Myocyte (in vitro differentiated cells): ENCODE data around the gene PRELID2. TPM values are rescaled to one million over a fixed set of nuclear protein-coding genes. Genes with fewer than 3 reads are reported as not detected.
"Not testable (repeated sequence)": the region's sequence is repeated elsewhere in the genome, so short reads cannot be mapped to it uniquely, and the experiment has no call there.

ENCODE experiments used
- DNase-seq: peaks from one replicate; pipeline ENCODE4 v3.0.0-alpha.2; 2012; ENCODE audit warnings: low read depth
- total RNA-seq: library from RNA; depleted of rRNA; stranded (reverse); fragments of >200 nt; gene quantifications from 2 replicates; pipeline ENCODE4 v1.2.3, GENCODE V29; 2014

Gene PRELID2
- total RNA-seq, 1 donor from 2014 or later = 1.8 TPM

DNA sequence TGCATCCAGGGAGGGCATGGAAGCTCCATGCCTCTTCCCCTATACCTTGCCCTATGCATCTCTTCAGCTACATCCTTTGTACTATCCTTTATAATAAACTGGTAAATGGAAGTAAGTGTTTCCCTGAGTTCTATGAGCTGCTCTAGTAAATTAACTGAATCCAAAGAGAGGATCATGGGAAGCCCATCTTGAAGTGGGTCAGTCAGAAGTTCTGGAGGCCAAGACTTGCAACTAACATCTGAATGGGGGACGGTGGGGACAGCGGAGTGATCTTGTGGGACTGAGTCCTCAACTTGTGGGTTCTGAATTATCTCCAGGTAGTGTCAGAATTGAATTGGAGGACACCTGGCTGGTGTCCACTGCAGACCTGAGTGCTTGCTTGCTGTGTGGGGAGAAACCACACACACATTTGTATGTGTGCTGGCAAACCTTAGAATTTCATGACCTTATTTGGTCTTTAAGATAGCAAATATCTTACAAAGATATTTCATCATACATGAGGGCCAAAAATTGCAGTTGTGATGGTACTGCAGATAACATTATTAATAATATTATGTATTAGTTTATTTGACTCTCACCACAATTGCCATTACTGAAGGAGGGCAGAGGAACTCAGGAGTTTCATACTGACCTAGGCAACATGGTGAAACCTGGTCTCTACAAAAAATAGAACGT, 5.5 kb upstream of the PRELID2 start:
- DNase-seq = no peak

DNA sequence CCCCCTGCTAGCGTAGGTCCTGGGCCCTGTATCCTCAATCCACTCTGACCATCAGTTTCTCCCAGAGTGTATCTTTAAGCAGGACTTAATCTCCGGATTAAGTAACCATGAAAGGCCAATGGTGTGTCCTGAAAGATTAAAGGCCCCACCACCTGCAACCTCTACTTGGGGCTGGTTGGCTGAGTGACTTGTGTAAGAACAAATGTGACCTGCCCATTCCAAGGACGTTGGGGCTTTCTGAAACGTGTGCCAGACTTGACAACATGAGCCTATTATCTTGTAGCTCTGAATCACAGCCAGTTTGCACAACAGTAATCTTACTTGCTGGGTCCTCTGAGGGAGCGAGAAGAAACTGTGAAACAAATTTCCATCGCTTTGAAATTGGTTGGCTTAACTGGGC, 3.1 kb upstream of the PRELID2 start:
- no peak for DNase-seq

GRCh38 chr5:145836241-145836640, 1.1 kb upstream of the PRELID2 start:
- not testable (repeated sequence) for DNase-seq

DNA sequence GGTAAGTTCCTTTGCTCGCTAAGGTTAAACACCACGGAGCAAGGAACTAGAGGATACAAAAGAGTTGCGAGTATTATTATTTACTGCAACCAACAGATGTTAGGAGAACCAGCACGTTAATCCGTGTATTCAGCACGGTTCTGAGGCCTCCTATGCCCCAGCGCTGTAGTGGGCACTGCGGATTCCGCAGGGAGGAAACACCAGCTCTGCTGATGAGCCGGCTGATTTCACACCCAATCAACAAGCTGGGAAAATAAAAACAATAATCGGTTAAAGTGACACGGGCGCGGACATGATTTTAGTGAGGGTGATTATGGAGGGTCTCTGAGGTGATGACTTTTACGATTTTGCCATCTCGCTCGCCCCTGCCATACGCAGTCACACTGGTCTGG, 702 bp upstream of the PRELID2 start:
- DNase-seq = no peak

GRCh38 chr5:145834554-145834916, 607 bp downstream of the PRELID2 start:
- DNase-seq = no peak

- no peak for DNase-seq
Measured at GRCh38 chr5:145833631-145834200, 1.4 kb downstream of the PRELID2 start.

DNA sequence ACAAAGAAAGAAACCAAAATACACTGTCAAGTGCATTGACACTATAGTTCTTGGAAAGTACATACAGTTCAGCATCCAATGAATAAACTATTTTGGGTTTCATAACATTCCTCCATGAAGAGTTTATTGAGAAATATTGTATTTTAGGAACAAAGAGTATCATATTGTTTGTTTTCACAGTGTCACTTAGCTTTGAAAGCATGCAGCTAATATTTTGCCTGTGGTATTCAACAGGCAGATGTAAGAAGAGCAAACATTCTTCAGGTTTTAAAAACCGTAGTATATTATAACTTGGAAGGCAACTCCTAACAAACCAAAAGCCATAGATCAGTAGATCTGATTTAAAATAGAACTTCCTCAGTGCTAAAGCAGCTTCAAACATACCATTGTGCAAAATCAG, 4.5 kb downstream of the PRELID2 start:
- DNase-seq = no peak

DNA sequence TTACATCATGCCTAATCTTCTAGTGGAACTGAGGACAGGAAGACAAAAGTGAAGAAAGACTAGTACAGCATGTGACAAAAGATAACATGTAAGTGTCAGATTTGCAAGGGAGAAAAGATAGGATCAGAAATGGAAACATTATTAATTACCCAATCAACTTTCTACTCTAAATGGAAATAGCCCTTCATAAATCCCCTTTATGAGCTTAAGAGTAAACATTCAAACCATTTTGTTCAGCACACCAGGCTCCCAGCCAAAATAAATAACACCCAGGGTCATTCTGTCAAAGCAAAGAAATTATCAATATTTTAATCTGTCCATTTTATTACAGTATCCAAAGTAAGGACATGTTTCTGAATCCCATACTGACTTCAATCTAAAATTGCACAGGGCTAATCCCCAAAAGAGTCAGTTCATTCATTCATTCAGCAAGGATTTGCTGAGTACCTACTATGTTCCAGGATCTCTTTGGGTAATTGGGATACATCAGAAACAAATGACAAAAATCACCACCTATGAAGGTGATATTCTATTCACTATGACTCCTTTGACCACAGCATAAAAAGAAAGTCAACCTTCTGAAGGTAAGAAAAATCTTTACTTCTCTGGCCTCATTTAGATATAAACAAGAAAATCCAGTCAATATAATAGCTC, 5.3 kb downstream of the PRELID2 start:
- no peak for DNase-seq

- DNase-seq = no peak
Measured at GRCh38 chr5:145826895-145827674, 8.1 kb downstream of the PRELID2 start.

GRCh38 chr5:145825751-145826180, 9.4 kb downstream of the PRELID2 start:
- peak; percentile 62 for DNase-seq

DNA sequence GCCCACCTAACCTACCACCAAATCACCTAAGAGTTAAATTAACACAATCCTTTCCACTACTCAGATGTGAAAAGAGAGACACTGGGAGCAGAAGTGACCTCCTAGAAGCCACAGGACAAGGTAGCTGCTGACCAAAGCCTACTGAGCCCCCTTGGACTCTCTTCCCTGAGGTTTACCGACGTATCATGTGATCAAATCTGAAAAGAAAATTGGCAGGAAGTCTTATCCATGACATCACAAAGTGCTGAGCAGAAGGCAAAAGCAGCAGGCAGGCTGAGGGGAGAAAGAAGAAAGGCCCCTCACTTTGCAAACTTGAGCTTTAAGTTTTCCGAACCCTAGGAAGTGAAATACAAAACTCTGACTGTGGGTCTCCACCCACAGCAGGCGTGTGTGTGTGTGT, 11.1 kb downstream of the PRELID2 start:
- DNase-seq = peak; percentile 26

DNA sequence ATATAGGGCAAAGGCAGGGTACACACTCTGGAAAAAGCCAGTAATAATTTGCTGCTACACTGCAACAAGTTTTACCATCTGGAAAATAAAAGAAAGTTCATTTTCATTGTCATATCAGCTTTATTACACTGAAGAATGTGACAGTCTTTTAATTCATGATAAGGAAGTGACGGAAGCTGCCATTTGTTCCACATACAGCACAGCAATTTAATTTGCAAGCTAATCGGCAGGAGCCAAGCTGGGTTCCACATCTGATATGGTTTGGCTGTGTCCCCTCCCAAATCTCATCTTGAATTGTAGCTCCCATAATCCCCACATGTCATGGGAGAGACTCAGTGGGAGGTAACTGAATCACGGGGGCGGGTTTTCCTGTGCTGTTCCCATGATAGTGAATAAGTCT, 16.5 kb downstream of the PRELID2 start:
- DNase-seq = no peak

DNA sequence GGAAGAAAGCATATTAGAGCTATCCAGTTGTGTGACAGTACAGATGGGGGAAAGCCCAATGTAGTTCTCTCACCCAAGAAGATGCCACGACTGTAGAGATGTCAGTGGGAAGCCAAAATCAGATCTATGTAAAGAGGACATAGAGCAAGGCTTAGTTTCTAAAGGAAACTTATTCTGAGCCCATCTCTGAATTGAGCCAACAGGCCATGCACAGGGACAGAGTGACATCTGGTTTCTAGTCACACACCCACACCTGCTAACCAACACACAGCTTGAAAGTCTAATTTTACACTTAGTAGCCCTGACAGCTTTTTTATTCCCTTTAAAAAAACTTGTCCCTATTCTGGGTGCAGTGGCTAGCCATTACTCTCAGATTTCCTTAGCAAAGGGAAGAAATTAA, 22.3 kb downstream of the PRELID2 start:
- DNase-seq = no peak

GRCh38 chr5:145811834-145812625, 23.1 kb downstream of the PRELID2 start:
- DNase-seq = peak; percentile 61

DNA sequence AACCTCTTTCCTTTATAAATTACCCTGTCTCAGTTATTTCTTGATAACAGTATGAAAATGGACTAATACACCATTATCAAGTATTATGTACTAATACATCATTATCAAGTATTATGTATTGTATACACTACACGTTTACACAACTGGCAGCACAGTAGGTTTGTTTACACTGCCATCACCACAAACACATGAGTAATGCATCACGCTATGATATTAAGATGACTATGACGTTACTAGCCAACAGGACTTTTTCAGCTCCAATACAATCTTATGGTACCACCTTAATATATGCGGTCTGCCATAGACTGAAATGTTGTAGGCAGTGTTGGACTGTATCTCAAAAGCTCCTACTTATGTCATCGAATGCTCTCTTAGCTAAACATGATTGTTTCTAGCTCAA, 28.2 kb downstream of the PRELID2 start:
- DNase-seq = no peak

GRCh38 chr5:145805819-145806218, 29.3 kb downstream of the PRELID2 start:
- no peak for DNase-seq

- DNase-seq = no peak
Measured at GRCh38 chr5:145804701-145805100, 30.4 kb downstream of the PRELID2 start.

DNA sequence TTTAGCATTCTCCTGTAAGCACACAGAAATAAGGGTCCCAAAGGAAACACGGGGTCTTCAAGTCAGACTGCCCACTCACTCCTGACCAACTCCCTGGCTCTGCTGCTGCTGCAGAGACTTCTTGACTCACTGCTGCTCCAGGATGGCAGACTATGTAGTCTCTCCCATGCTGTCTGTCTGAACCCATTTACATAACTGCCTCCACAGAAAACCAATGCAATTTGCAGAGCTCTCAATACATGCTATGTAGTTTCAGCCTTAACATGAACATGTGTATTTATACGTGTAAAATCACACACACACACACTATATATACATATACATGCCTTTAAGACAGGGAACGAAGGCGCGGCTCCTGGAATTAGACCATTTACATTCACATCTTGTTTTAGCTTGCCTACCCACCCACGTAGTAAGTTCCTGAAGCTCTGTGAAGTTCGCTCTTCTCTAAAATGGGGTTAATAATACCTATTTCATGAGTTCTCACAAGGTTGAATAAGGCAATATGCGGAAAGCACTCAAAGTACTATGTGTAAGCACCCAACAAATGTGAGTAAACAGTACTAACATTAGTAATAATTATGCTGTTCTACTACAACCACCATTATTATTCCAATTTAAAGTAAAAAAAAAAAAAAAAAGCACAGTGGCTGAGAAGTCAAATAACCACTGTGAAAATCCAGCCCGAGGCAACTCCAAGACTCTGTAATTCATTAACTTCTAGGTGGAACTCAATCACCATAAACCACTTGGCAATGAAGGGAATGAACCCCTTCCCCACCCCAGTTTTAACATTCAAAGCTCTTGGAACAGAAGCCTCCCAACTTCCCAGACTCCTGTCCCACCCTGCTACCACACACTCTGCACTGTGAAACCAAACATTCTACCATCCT, 31.8 kb downstream of the PRELID2 start:
- DNase-seq = no peak

DNA sequence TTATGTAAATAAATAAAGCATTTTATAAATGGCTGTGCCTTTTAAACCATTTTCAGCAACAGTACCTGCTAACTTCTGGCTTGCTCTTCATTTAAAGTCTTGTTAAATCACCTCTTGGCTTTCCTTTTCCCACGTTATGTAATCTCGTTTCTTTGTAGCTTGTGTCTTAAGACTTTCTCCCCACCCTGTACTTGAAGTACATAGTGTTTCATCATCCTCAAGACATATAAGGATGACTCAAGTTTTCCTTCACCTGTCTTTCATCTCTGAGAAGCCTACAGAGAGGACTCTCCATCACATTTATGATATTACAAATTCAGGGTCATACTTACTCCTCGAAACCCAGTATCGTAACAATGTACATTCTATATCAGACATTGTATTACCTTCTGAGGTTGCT, 33.9 kb downstream of the PRELID2 start:
- DNase-seq = no peak

DNA sequence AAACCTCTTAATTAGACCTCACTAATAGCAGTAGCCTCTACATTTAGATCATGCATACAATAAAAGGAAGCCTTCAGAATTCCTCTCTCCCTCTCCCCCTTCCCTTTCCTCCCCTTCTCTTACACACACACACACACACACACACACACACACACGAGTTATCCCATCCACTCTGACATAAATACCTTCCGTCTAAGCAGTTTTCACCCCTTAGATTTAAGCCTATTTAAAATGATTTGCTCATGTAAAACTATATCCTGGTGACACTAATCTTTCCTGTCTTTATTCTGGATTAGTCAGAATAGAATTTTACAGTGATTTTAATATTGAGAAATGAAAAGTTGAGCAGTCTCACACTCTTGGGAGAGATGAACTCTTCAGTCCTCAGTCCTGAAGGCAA, 35.0 kb downstream of the PRELID2 start:
- no peak for DNase-seq
